NCI-H128 (cell line): ENCODE data around the gene COL27A1.

Experiments used
- DNase-seq: peaks from one replicate; lab custom pipeline; 2025; ENCODE audit not compliant: unreplicated experiment; lab: John Stamatoyannopoulos, UW

COL27A1 gene

DNA sequence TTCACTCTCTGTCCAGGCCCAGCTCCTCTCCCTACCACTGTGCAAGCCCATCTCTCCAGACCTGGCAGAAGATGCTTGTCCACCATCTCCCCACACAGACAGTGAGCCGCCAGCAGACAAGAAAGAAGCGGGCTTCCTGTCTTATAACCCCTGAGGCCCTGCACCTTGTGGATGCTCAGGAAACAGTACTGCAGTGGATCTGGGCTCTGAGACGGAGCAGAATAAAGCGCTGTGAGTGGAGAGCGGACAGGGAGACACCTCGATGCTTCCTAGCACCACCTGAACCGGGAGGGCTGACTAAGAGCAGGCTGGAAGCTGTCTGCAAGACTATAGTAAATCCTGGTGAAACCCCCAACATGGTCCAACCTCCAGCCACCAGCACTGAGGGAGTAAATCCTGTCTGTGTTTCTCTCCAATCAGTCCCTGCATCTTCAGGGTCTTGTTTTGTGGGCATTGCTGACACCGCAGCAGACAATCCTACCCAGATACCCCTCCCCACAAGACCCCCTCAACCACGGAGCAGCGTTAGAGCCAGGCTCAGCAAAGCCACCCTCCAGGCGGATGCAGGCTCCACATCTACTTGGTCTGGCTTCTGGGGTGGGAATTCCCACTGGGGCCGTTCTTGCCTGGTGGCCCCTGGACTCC, 193.0 kb downstream of the COL27A1 start:
- DNase-seq, result no peak

DNA sequence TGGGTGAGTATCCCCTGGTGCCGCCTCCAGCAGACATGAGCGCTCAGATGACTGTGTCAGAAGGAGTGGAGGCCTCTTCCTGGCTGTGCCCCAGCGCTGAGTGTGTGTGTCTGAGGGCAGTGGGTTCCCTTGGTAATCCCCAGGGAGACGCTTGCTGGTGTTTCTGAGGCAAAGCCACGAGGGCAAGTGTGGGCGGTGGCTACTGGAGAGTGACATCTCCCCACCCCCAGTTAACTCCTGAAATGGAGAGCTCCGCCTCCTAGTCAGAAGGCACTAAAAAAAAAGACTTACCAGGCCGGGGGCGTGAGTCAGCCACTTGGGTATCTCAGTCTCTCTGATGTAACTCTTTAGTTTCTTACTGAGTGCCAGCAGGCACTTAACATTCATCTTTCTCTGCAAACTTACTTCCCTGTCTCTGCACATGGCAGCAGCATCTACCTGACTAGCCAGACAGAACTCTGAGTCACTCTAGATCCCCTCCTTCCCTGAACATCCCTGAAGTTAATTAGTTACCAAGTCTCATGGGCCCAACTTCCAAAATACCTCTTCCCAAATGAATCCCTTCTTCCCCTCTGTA, 193.7 kb downstream of the COL27A1 start:
- DNase-seq, result no peak

- no peak for DNase-seq
Measured at GRCh38 chr9:114349713-114350480, 194.6 kb downstream of the COL27A1 start.

- no peak for DNase-seq
Measured at GRCh38 chr9:114350636-114351401, 195.5 kb downstream of the COL27A1 start.

- DNase-seq, result no peak
Measured at GRCh38 chr9:114351932-114352331, 196.6 kb downstream of the COL27A1 start.

DNA sequence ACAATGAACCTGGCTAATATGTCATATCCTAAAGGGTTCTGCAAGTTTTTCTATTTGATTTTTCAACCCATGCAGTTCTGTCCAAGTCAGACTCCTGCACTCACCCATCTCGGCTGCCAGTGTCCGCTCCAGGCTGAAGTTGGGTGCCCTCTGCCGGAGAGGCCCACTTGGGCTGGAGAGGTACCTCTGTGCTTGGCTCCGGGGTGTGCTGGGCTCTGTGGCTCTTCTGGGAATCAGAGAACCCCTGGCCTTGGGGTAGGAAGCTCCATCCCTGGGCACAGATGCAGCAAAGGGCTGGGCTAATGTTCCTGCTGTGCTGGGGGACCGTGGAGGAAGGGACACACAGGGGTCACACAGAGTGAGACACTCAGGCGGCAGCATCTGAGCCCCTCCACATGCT, 200.5 kb downstream of the COL27A1 start:
- DNase-seq, result no peak

DNA sequence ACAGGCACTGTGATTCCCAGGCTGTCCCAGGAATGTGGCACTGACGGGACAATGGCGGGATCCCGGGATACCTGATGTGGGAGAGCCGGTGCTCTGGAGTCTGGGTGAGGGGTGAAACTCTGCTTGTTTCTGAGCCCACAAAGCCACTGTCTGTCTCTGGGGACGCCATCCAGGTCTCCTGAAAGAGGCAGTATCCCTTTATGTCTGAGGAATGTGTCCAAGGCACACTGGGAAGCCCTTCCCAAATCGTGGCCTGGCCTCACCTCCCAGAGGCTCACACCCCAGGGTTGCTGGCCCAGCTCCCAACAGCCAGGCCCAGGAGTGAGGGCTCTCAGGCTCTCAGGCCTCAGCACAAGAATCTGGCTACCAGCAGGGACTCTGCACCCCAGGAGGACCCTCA, 201.5 kb downstream of the COL27A1 start:
- no peak for DNase-seq

DNA sequence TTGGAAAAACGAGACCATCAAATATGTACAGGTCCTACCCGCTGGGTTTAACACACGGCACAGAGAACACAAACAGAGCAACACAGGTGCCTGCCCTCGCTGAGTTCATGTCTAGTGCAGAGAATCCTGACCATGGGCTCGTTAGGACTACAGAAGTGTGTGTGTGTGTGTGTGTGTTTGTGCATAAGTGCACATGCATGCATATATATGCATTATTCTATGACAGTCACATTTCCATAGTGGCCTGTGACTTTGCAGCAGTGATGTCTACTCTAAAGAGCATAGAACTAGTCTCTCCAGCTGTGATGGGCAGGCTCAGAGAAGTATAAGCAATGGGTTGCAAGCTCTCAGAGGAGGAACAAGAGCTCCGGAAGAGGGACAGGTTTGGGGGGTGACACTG, 202.0 kb downstream of the COL27A1 start:
- no peak for DNase-seq

GRCh38 chr9:114357911-114358328, 202.6 kb downstream of the COL27A1 start:
- no peak for DNase-seq

DNA sequence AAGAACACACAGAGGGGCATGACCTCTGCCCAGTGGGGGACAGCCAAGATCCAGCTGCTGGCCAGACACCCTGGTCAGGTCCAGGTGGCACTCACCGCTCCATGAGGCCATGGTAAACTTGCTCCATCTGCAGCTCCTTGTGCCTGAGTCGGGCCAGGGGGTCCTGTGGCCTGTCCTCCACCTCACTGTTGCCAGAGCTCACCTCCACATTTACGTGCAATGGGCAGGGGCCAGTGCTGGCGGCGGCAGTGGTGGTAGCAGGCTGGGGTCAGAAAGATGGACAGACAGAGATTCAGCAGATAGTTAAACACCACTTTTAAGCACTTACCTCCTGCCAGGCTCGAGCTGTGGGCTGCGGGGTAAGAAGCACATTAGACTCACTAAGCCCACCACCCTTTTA, 204.5 kb downstream of the COL27A1 start:
- no peak for DNase-seq

GRCh38 chr9:114361542-114361941, 206.2 kb downstream of the COL27A1 start:
- no peak for DNase-seq
